ENCODE results near the gene PLPP6. TPM values are rescaled to one million over a fixed set of nuclear protein-coding genes. Genes with fewer than 3 reads are reported as not detected.

PLPP6 gene
- total and polyA plus RNA-seq, 2 of the 13 experiments (the other 11 are each of a cell fraction or from before 2014, with no cell fraction given), result 12.1 to 15.5 TPM

- TF ChIP-seq KDM5A (IDR thresholded peaks at IDR 0.05; ENCODE audit: borderline replicate concordance, low read length), result peak; percentile 66
- peak; percentile 60 for TF ChIP-seq ZNF883 (CRISPR knock-in tag; IDR thresholded peaks at IDR 0.05; ENCODE audit: not compliant biosample characterization)
- peak; percentile 3; the same call in 1 of the 2 replicates for TF ChIP-seq ZBTB37 (CRISPR knock-in tag; IDR thresholded peaks at IDR 0.05)
- TF ChIP-seq TOE1 (CRISPR knock-in tag; IDR thresholded peaks at IDR 0.05), result no peak
- TF ChIP-seq PRDM10 (CRISPR knock-in tag; IDR thresholded peaks at IDR 0.05; ENCODE audit: low read depth), result peak; percentile 92
- no peak for TF ChIP-seq ZNF484 (CRISPR knock-in tag; IDR thresholded peaks at IDR 0.05; ENCODE audit: borderline replicate concordance, low read depth)
- peak; percentile 66; the same call in 1 of the 2 replicates for TF ChIP-seq ZBTB38 (CRISPR knock-in tag; IDR thresholded peaks at IDR 0.05)
- no peak for TF ChIP-seq ZKSCAN5 (CRISPR knock-in tag; IDR thresholded peaks at IDR 0.05)
- no peak for TF ChIP-seq ZBTB2 (CRISPR knock-in tag; IDR thresholded peaks at IDR 0.05; ENCODE audit: low read depth)
- peak; percentile 65; the same call in 1 of the 2 replicates for TF ChIP-seq SP4 (CRISPR knock-in tag; IDR thresholded peaks at IDR 0.05)
- TF ChIP-seq RAD21 (CRISPR knock-in tag; IDR thresholded peaks at IDR 0.05), result peak; percentile 40
- peak; percentile 60; the same call in 1 of the 2 replicates for TF ChIP-seq MED13 (CRISPR knock-in tag; IDR thresholded peaks at IDR 0.05)
- no peak for TF ChIP-seq ZNF24 (IDR thresholded peaks at IDR 0.05)
- peak; percentile 42; the same call in 1 of the 2 replicates for TF ChIP-seq ZNF264 (CRISPR knock-in tag; IDR thresholded peaks at IDR 0.05)
- TF ChIP-seq ZNF772 (CRISPR knock-in tag; IDR thresholded peaks at IDR 0.05), result peak; percentile 52; the same call in 1 of the 2 replicates
- TF ChIP-seq FOXA1 (IDR thresholded peaks at IDR 0.05), result no peak
- peak; percentile 28; the same call in 1 of the 2 replicates for TF ChIP-seq FOXA1 (CRISPR knock-in tag; IDR thresholded peaks at IDR 0.05)
- TF ChIP-seq TBL1XR1 (IDR thresholded peaks at IDR 0.05; ENCODE audit: borderline replicate concordance, low read length, partially characterized antibody), result peak; percentile 51
- TF ChIP-seq ZBTB49 (CRISPR knock-in tag; IDR thresholded peaks at IDR 0.05; ENCODE audit: borderline replicate concordance), result no peak
- no peak; the same call in 1 of the 2 replicates for TF ChIP-seq NFYC (CRISPR knock-in tag; IDR thresholded peaks at IDR 0.05)
- TF ChIP-seq BHLHE40 (IDR thresholded peaks at IDR 0.05; ENCODE audit: low read length), result peak; percentile 48
These were observed at the start of gene PLPP6 (continued) for GRCh38 chr9:4662108-4662988.

All from HepG2 (cell line).